Anterior cingulate cortex (tissue), 58 donors: ENCODE results near the gene CDIPT.
"Not testable (repeated sequence)": the region's sequence is repeated elsewhere in the genome, so short reads cannot be mapped to it uniquely, and the experiment has no call there.

Experiments
- DNase-seq, 58 donors: peaks; one replicate each; lab custom pipeline; 2025; lab: John Stamatoyannopoulos, UW

CDIPT gene

DNA sequence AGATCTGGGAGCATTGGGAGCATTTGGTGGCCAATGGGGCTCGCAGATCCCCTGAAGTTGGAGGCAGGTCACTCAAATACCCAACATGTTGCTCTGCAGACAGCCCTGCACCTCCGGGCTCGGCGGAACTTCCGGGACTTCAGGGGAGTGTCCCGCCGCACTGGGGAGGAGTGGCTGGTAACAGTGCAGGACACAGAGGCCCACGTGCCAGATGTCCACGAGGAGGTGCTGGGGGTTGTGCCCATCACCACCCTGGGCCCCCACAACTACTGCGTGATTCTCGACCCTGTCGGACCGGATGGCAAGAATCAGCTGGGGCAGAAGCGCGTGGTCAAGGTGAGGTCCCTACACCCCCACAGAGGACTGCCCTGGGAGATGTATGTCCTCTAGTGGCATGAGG is 26.4 kb downstream of the CDIPT start:
- DNase-seq = no peak

DNA sequence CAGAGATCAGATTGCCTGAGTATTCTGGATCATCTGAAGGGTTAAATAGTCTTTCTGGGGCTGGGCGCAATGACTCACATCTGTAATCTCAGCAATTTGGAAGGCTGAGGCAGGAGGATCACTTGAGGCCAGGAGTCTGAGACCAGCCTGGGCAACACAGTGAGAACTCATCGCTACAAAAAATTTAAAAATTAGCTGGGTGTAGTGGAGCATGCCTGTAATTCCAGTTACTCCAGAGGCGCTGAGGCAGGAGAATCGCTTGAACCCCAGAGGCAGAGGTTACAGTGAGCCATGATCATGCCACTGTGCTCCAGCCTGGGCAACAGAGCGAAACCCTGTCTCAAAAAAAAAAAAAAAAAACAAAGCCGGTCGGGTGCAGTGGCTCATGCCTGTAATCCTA is 27.1 kb downstream of the CDIPT start:
- no peak for DNase-seq

DNA sequence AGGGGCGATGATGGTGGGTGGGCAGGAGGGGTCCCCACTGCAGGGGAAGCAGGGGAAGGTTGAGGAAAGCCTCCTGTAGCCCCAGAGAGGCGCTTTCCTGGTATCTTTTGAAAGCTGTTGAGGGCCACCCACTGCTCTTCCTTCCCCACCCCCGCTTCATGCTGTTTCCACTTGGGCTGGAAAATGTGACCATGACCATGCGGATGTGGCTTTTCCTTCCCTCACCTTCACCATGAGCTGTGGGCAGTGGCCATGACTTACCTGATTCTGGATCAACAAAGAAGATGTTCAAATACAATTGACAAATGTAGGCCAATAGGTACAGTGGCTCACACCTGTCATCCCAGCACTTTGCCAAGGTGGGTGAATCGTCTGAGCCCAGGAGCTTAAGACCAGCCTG is 28.9 kb downstream of the CDIPT start:
- DNase-seq = no peak

DNA sequence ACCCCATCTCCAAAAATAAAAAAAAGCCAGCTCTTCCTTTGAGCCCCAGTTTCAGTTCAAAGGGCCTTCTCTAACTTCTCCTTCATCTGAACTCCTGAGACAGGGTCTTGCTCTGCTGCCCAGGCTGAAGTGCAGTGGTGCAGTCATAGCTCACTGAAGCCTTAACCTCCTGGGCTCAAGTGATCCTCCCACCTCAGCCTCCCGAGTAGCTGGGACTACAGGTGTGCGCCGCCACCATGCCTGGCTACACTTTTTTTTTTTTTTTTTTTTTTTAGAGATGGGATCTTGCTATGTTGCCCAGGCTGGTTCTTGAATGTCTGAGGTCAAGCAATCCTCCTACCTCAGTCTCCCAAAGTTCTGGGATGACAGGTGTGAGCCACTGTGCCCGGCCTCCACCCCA is 29.8 kb downstream of the CDIPT start:
- DNase-seq = not testable (repeated sequence)

DNA sequence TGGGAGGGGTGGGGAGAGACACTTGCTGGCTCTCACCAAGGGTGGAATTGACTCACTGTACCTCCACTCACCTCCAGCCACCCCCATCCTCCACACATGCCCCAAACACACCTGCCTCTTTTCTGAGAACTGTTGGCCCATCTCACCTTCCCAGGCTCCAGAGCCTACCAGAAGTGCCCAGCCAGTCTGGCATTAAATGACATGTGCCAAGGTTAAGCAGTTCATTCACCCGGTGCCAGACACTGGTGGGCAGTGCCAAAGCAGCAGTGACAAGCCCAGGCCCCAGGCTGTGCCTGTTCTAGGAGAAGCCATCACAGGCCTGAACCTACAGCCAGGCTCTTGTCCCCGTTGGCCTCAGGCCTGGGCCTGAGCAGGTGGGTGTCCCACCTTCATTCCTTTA is 31.5 kb downstream of the CDIPT start:
- no peak for DNase-seq

DNA sequence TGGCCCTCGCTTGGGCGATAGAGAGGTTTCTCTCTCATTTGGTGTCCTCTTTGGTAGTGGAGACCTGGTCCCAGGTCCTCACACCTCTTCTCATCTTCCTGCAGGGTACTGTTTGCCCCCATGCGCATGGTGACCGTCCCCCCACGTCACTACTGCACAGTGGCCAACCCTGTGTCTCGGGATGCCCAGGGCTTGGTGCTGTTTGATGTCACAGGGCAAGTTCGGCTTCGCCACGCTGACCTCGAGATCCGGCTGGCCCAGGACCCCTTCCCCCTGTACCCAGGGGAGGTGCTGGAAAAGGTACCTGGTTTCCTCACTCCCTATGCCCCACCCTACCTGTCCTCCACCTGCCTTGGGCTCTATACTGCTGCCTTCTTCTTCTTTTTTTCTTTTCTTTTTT is 32.3 kb downstream of the CDIPT start:
- DNase-seq = no peak

DNA sequence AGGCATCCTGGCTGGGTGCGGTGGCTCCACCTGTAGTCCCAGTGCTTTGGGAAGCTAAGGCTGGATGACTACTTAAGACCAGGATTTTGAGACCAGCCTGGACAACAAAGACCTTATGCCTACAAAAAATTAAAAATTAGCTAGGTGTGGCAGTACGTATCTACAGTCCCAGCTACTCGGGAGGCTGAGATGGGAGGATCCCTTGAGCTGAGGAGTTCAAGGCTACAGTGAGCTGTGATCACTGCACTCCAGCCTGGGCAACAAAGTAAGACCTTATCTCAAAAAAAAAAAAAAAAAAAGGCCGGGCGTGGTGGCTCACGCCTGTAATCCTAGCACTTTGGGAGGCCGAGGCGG is 36.7 kb downstream of the CDIPT start:
- no peak for DNase-seq

DNA sequence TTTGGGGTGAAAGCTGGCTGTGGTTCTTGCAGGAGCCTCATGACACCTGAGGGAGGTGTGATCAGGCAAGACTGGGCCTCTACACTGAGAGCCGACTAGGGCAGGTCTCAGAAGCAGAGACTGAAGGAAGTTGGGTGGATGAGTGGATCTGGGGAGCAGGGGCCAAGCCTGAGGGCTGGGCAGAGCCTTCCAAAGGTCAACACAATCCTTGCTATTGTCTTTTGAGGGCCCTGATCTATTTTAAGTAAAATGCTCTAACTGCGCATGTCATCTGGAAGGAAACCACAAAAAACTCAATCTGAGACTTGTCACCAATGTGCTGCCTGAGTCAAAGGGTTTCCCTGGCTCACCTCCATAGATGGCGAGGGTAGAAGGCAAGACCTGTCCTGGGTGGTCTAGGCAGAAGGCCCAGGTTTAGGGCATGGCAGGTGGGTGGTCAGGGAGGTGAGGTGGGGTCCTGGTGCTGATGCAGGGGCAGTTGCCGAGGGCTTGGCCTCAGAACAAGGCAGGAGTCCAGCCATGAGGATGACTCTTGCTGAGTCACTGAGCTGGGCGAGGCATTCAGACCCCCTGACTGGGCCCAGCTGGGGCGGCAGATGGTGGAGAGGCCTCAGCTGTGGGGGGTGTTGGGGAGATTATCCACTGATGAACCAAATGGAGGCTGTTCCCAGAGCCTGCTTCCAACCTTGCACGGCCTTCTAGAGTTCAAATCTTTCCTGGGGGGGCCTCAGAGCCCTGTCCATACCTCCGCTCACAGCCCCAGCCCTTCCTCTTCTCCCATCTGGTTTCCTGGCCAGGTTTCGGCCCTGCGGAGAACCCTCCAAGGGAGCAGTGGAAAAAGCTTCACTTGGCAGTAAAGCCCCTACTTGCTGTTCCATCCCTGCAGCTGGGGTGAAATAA is 37.6 kb downstream of the CDIPT start:
- DNase-seq = peak in 33 of 58 donors; percentile 3 to 88 (median 43)

DNA sequence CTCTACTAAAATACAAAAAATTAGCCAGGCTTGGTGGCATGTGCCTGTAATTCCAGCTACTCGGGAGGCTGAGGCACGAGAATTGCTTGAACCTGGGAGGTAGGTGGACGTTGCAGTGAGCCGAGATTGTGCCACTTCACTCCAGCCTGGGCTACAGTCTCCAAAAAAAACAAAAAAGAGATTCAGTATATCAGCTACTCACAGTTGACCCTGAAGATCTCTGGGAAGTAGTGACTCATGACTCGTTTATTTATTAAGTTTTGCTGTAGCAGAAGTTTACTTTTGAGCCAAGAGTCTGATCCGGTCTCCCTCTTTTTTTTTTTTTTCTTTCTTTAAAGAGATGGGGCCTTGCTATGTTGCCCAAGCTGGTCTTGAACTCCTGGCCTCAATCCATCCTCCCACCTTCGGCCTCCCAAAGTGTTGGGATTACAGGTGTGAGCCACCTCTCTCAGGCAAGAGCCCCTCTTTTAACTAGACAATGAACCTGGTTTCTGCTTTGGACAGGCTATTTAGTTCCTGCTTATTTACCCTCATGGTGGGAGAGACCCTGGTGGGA is 38.4 kb downstream of the CDIPT start:
- no peak for DNase-seq

DNA sequence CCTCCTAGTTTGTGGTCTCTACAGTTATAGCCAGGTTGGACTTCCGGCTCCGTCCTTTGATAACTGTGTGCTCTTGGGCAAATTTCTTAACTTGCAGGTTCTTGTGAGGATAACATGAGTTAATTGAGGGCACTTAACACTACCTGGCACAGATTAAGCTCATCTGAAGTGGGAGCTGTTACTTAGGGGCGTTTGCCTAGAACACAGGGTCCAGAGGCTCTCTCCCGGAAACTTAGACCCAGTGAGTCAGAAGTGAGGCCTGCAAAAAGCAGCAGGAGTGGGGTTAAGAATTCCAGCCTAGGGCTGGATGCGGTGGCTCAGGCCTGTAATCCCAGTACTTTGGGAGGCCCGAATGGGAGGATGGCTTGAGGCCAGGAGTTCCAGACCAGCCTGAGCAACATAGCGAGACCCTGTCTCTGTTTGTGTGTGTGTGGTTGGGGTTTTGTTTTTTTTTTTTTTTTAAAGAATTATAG is 41.3 kb downstream of the CDIPT start:
- DNase-seq = no peak

DNA sequence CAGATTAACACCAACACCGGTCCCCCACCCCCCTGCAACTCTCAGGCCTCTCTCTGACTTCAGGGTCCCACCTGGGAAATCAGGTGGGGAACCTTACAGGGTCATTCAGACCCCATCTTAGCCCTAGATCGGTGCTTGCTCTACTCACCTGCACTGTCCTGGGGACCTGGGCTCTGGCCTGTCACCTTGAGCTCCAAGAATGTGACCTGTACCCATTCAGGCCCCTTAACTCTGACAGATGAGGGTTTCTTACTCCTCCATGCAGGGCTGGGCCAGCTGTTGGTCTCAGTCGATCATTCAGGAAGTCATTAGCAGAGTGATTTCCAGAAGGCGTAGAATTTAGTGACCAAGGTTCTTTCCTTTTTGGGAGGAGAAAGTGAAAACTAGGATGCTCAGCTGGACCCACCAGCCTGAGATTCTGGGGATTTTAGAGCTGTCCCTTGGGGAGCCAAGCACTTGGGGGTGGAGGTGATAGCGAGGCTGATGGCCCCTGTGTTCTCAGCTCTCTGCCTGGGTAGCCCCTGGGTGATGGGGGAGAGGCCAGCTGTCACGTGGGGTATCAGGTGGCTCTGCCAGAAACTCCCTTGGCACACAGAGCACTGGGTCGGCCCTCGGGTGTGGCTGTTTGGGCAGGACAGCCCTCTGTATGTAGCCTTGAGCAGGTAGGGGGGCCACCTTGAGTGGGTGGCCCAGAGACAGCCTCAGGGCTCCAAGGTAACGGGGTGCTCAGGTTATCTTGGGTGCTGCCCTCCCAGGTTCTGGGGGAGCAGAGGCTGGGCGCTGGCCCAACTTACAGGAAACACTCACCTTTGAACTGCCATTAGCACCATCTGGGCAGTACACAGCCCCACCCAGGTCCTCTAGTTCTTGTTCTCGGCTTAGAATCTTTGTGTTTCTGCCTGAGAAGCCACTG is 42.0 kb downstream of the CDIPT start:
- DNase-seq = peak in 1 of 58 donors; percentile 36

DNA sequence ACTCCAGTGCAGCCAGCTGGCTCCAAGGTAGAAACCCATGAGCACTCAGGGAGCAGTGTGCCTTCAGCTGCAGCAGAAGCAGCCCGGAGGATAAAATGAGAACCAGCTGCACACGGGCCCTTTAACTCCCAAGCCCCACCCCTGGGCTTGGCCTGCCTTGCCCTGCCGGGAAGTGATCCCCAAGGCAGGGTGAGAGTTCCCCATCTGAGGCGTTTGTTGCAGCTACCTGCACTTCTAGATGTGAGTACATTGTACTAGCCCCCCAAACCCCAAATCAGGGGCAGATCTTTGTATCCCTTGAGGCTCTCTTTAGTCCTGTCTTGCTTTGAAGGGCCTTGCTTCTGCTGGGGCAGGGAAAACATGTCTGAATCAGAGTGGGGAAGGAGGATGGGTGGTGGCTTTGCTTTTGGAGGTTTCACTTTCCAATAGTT is 42.7 kb downstream of the CDIPT start, which contains the start of gene MVP:
Gene MVP, plus strand, starts transcription at position 192 of the 431 bp plus-strand sequence. CDS start 10,088 bp downstream, outside the sequence.
- DNase-seq = peak in 32 of 58 donors; percentile 9 to 70 (median 33)

DNA sequence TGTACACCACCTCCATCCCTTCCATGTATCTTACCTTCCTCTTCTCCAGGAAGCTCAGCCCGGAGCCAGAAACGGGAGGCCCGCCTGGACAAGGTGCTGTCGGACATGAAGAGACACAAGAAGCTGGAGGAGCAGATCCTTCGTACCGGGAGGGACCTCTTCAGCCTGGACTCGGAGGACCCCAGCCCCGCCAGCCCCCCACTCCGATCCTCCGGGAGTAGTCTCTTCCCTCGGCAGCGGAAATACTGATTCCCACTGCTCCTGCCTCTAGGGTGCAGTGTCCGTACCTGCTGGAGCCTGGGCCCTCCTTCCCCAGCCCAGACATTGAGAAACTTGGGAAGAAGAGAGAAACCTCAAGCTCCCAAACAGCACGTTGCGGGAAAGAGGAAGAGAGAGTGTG is 43.5 kb downstream of the CDIPT start:
- DNase-seq = no peak

DNA sequence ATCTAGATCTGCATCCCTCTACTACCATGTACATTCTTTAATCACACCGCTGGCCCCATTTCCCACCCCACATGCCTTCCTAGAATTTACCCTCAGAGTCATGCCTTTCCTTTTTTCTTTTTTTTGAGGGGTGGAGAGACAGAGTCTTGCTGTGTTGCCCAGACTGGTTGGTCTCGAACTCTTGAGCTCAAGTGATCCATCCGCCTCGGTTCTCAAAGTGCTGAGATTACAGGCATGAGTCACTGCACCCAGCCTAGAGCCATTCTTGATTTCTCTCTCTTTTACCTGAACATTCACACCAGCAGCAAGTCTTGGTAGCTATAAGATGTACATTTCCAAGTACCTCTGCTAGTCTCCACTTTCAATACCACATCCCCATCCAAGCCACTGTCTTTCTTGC is 44.9 kb downstream of the CDIPT start:
- no peak for DNase-seq

DNA sequence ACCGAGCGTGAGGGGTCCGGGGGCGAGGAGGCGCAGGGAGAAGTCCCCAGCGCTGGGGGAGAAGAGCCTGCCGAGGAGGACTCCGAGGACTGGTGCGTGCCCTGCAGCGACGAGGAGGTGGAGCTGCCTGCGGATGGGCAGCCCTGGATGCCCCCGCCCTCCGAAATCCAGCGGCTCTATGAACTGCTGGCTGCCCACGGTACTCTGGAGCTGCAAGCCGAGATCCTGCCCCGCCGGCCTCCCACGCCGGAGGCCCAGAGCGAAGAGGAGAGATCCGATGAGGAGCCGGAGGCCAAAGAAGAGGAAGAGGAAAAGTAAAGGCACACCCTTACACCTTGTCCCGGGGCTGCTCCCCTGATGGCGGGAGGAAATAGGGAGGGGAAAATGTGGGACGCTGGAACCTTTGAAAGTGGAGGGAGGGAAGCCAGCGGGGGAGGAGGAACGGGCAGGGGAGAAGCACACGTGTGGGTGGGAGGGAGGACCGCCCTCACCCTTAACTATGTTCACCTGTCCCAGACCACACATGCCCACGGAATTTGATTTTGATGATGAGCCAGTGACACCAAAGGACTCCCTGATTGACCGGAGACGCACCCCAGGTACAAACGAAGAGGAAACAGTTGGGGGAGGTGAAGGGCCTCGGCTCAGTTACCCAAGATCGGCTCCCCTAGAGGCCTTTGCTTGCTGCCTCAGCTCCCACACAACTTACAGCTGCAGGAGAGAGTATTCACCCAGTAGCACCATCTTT is 46.2 kb downstream of the CDIPT start:
- DNase-seq = peak in 34 of 58 donors; percentile 23 to 70 (median 51)

DNA sequence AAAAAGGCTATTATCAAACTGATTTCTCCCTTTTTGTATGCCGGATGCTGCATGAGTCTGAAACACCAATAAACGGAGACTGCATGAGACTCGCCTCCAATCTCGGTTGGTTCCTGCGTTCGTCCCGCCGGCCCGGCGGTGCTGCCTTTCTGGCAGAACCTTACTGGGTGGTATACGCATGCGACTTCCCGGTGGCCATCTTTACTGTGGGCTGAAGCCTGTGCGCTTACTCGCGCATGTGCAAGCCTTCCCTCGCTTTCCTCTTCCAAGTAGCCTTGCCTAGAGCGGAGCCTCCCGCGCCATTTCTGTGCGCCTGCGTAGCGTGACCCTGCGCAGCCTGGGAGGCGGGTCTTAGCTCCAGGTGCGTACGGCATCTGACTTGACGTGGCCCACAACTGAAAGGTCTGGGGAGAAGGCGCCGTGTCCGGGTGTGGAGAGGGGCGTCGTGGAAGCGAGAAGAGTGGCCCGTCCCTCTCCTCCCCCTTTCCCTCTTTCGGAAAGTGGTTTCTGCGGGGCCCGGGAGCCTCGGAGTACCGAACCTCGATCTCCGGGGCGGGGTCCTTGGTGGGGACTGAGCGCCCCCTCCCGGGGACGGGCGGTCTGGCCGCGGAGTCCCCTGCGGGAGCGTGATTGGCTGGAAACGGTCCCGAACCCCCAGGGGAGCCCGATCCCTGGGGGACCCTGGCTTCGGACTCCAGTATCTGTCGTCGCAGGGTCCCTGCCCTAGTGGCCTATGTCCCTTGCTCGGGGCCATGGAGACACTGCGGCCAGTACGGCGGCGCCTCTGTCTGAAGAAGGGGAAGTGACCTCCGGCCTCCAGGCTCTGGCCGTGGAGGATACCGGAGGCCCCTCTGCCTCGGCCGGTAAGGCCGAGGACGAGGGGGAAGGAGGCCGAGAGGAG is 47.0 kb downstream of the CDIPT start, which contains the start of gene PAGR1:
Gene PAGR1, plus strand, starts transcription at position 360 of the 901 bp plus-strand sequence. Its CDS starts 374 bp downstream, at position 734.
- DNase-seq = peak; percentile 92 to 100 (median 97)

DNA sequence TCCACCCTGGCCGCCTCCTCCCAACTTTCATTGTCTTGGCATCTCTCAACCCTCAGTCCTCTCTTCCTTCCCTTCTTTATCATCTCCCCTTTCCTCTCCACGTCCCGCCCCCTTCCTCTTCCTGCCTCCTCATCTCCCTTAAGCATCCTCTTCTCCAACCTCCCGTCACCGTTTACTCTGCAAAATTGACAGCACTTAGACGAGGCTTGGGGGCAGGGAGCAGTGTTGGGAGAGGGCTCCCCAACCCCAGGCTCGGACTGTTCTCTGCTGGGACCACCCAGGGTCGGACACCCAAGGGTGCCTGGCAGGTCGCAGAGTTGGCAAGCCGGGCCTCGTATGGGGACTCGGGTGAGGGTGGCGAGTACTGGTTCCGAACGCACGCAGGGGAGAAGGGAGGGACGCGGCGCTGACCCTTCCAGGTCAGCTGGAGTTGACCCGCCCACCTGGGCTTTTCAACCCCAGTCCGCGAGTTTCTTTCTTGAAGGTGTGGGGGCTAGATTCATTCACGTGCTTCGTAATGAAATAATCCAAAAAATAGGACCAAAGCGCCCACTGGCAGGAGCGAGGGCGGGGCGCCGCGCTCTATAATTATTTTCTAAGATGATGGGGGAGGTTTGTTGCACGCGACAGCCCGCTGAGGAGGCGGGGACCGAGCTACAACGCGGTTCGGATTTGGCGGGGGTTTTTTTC is 47.8 kb downstream of the CDIPT start:
- peak in 9 of 58 donors; percentile 7 to 72 (median 23) for DNase-seq

DNA sequence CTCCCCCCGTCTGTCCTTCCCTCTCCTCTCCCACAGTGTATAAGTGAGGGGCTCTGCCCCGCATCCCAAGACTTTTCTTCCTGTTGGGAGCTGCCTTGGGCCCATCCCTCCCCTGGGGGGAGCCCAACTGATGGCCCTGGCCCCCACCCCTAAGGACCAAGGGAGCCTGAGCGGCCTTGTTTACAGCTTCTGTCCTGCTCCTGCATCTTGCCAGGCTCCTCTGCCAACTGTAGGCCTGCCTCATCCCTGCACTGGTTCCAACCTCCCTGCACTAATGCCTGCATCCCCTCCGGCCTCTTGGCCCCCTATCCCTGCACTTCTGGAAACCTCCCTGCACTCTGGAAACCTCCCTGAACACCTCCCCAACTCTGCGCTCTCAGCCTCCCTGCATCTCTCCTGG is 48.4 kb downstream of the CDIPT start:
- DNase-seq = peak in 1 of 58 donors; percentile 22
